Measurements from ENCODE around the gene IL20.

Gene IL20

DNA sequence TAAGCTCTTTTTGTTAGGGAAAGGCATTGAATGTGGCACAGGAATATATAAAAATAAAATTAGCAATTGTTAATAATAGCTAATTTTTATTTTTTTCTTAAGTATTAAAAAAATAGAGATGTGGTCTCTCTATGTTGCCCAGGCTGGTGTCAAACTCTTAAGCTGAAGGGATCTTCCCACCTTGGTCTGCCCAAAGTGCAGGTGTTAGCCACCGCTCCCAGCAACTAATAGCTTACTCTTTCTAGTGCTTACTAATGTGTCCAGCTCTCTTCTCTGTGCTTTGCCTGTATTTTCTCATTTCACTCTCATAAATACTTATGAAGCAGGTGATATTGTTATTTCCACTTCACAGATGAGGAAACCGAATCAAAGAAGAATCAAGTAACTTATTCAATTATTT lies 18.5 kb downstream of the IL20 start:
- TF ChIP-seq EP300 (IDR thresholded peaks at IDR 0.05; ENCODE audit: borderline replicate concordance): no peak
- no peak for TF ChIP-seq TAF1 (IDR thresholded peaks at IDR 0.05; ENCODE audit: low read depth)
- no peak for TF ChIP-seq YY1 (IDR thresholded peaks at IDR 0.05; ENCODE audit: low read depth)
- TF ChIP-seq RAD21 (IDR thresholded peaks at IDR 0.05; ENCODE audit: low read depth): no peak
- TF ChIP-seq TCF12 (IDR thresholded peaks at IDR 0.05; ENCODE audit: low read depth): no peak
- TF ChIP-seq, protein P1, sequence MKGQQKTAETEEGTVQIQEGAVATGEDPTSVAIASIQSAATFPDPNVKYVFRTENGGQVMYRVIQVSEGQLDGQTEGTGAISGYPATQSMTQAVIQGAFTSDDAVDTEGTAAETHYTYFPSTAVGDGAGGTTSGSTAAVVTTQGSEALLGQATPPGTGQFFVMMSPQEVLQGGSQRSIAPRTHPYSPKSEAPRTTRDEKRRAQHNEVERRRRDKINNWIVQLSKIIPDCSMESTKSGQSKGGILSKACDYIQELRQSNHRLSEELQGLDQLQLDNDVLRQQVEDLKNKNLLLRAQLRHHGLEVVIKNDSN (IDR thresholded peaks at IDR 0.05): no peak
- no peak for TF ChIP-seq CEBPB (IDR thresholded peaks at IDR 0.05)
- TF ChIP-seq NFIC (IDR thresholded peaks at IDR 0.05): no peak
- no peak for TF ChIP-seq ZBTB7A (IDR thresholded peaks at IDR 0.05; ENCODE audit: low read depth)
- TF ChIP-seq, protein P2, sequence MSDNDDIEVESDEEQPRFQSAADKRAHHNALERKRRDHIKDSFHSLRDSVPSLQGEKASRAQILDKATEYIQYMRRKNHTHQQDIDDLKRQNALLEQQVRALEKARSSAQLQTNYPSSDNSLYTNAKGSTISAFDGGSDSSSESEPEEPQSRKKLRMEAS (IDR thresholded peaks at IDR 0.05): no peak
- TF ChIP-seq FOXM1 (IDR thresholded peaks at IDR 0.05; ENCODE audit: borderline replicate concordance, low read depth): no peak
- TF ChIP-seq CREB1 (IDR thresholded peaks at IDR 0.05; ENCODE audit: low read depth): no peak
- no peak for TF ChIP-seq EGR1 (IDR thresholded peaks at IDR 0.05)
- TF ChIP-seq, protein P3, sequence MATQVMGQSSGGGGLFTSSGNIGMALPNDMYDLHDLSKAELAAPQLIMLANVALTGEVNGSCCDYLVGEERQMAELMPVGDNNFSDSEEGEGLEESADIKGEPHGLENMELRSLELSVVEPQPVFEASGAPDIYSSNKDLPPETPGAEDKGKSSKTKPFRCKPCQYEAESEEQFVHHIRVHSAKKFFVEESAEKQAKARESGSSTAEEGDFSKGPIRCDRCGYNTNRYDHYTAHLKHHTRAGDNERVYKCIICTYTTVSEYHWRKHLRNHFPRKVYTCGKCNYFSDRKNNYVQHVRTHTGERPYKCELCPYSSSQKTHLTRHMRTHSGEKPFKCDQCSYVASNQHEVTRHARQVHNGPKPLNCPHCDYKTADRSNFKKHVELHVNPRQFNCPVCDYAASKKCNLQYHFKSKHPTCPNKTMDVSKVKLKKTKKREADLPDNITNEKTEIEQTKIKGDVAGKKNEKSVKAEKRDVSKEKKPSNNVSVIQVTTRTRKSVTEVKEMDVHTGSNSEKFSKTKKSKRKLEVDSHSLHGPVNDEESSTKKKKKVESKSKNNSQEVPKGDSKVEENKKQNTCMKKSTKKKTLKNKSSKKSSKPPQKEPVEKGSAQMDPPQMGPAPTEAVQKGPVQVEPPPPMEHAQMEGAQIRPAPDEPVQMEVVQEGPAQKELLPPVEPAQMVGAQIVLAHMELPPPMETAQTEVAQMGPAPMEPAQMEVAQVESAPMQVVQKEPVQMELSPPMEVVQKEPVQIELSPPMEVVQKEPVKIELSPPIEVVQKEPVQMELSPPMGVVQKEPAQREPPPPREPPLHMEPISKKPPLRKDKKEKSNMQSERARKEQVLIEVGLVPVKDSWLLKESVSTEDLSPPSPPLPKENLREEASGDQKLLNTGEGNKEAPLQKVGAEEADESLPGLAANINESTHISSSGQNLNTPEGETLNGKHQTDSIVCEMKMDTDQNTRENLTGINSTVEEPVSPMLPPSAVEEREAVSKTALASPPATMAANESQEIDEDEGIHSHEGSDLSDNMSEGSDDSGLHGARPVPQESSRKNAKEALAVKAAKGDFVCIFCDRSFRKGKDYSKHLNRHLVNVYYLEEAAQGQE (IDR thresholded peaks at IDR 0.05; ENCODE audit: low read depth): no peak
- TF ChIP-seq TEAD4 (IDR thresholded peaks at IDR 0.05): no peak

DNA sequence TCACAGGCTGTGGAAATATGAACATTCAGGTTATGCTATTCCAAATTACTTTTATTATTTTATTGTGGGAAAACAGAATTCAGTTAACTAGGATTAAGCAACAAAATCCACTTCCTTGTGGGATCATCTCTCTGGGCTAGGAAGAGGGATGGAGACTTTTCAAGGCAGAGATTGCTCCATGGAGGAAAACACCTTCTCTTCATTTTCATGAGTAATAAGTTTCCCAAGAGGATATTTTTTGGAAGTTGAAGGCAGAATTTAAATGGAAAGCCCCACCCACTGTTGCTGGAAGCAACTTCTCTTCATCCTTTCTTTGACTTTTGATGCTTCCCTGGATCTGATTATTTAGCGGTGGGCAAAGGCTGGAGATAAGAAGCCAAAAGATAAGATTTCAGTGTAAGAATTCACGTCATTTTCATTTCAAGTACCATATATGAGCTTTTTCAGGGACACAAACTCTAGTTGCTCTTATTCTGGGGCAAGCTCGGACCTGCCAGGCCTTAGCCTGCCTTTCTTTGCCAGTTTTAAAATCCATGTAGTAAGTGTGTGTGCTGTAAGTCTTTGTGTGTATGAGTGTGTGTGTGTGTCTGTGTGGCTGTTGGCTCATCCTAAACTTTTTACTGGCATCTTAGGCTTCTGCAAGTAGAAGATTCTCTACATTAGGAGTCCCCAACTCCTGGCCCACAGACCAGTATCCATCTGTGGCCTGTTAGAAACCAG lies 20.1 kb downstream of the IL20 start:
- no peak for TF ChIP-seq YY1 (IDR thresholded peaks at IDR 0.05; ENCODE audit: low read depth)
- TF ChIP-seq, protein P3 (IDR thresholded peaks at IDR 0.05; ENCODE audit: low read depth): no peak

DNA sequence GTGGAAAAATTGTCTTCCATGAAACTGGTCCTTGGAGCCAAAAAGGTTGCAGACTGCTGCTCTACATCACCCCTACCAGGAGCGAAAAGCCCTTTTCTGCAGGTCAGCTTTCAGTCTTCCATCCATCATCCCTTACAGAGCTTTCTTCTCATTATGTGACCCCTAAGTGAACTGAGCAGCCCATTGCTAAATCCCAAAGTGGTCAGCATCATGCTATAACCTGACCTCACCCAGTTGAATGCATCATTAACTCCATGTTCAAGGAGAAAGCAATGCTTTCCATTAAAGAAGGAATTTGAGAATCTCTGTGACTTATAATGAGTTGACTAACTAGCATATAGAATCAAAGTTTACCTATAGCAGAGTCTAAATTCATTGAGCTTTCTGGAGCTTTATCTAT lies 21.4 kb downstream of the IL20 start:
- TF ChIP-seq ZBTB7A (IDR thresholded peaks at IDR 0.05; ENCODE audit: low read depth) (no peak), EP300 (IDR thresholded peaks at IDR 0.05; ENCODE audit: borderline replicate concordance) (no peak), NFIC (IDR thresholded peaks at IDR 0.05) (no peak), TEAD4 (IDR thresholded peaks at IDR 0.05) (no peak), TAF1 (IDR thresholded peaks at IDR 0.05; ENCODE audit: low read depth) (no peak), EGR1 (IDR thresholded peaks at IDR 0.05) (no peak), CREB1 (IDR thresholded peaks at IDR 0.05; ENCODE audit: low read depth) (no peak), TCF12 (IDR thresholded peaks at IDR 0.05; ENCODE audit: low read depth) (no peak)
- TF ChIP-seq, protein P2 (IDR thresholded peaks at IDR 0.05): no peak
- TF ChIP-seq, protein P3 (IDR thresholded peaks at IDR 0.05; ENCODE audit: low read depth): no peak

DNA sequence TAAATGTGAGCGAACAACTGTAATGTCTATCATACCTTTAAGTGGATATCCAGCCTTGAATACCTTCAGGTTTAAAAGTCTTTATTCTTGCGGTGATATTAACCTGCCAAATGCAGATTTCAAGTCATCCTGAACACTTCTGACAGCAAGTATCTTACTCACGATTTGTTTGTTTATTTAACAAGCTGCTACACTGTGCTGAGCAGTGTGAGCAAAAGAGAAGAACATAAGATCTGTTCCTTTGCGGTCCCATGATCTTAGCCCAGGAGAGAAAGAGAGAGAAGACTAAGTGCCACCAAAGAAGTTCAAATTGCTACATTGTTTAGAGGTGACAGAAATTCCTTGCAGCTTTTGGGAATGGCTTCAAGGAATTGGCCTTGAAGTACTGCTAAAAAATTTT lies 22.3 kb downstream of the IL20 start:
- TF ChIP-seq, protein P3 (IDR thresholded peaks at IDR 0.05; ENCODE audit: low read depth): no peak
- TF ChIP-seq CEBPB (IDR thresholded peaks at IDR 0.05) (no peak), EGR1 (IDR thresholded peaks at IDR 0.05) (no peak), CREB1 (IDR thresholded peaks at IDR 0.05; ENCODE audit: low read depth) (no peak), YY1 (IDR thresholded peaks at IDR 0.05; ENCODE audit: low read depth) (no peak), NFIC (IDR thresholded peaks at IDR 0.05) (no peak), TEAD4 (IDR thresholded peaks at IDR 0.05) (no peak), FOXM1 (IDR thresholded peaks at IDR 0.05; ENCODE audit: borderline replicate concordance, low read depth) (no peak), TCF12 (IDR thresholded peaks at IDR 0.05; ENCODE audit: low read depth) (no peak), RAD21 (IDR thresholded peaks at IDR 0.05; ENCODE audit: low read depth) (no peak), ZBTB7A (IDR thresholded peaks at IDR 0.05; ENCODE audit: low read depth) (no peak), EP300 (IDR thresholded peaks at IDR 0.05; ENCODE audit: borderline replicate concordance) (no peak), TAF1 (IDR thresholded peaks at IDR 0.05; ENCODE audit: low read depth) (no peak)
- TF ChIP-seq, protein P2 (IDR thresholded peaks at IDR 0.05): no peak
- TF ChIP-seq, protein P1 (IDR thresholded peaks at IDR 0.05): no peak
